Activated naive CD8-positive, alpha-beta T cell treated with anti-CD3 and anti-CD28 coated beads, Interleukin-2, amount 50 U/mL, for 24 hours (primary cell): ENCODE data around the gene OTUD1.
A peak's percentile ranks its signal among the peaks of the same experiment; 100 is the strongest.

ENCODE experiments used
- ATAC-seq: fragments of 150-1000 bp; cut with Tn5 transposase; one replicate; pipeline ENCODE4 v1.10.0; 2021
- DNase-seq: peaks from one replicate; pipeline ENCODE4 v3.0.0; 2021
- H3K27ac Mint-ChIP-seq: one replicate; pipeline ENCODE4 v1.8.0; 2021; ENCODE audit warnings: mild to moderate bottlenecking, mixed read lengths
- H3K27me3 Mint-ChIP-seq: one replicate; pipeline ENCODE4 v1.8.0; 2021; ENCODE audit warnings: mixed read lengths
- H3K36me3 Mint-ChIP-seq: one replicate; pipeline ENCODE4 v1.8.0; 2021; ENCODE audit warnings: low read depth, mixed read lengths
- H3K4me1 Mint-ChIP-seq: one replicate; pipeline ENCODE4 v1.8.0; 2021; ENCODE audit warnings: mixed read lengths
- H3K4me3 Mint-ChIP-seq: one replicate; pipeline ENCODE4 v1.8.0; 2021; ENCODE audit warnings: mild to moderate bottlenecking, moderate library complexity, mixed read lengths
- H3K9me3 Mint-ChIP-seq: one replicate; pipeline ENCODE4 v1.8.0; 2021; ENCODE audit warnings: mixed read lengths

The OTUD1 gene

GRCh38 chr10:23413629-23414089 lies 25.2 kb upstream of the OTUD1 start:
- H3K36me3 Mint-ChIP-seq: peaks cover 2% of the 10 kb centered on the region
- DNase-seq: no peak
- peaks cover 2% of the 10 kb centered on the region for H3K27me3 Mint-ChIP-seq
- peak overlapping the region; percentile 34 for H3K4me3 Mint-ChIP-seq
- H3K9me3 Mint-ChIP-seq: no peaks in the 10 kb centered on the region
- peak; percentile 22 for ATAC-seq
- peaks cover 34% of the 10 kb centered on the region for H3K4me1 Mint-ChIP-seq
- H3K27ac Mint-ChIP-seq: peak overlapping the region; percentile 78

- ATAC-seq (no peak), DNase-seq (no peak)
- Mint-ChIP-seq H3K4me1 (peaks cover 34% of the 10 kb centered on the region), H3K27me3 (peaks cover 2% of the 10 kb centered on the region), H3K27ac (peak overlapping the region; percentile 27), H3K36me3 (peaks cover 2% of the 10 kb centered on the region), H3K4me3 (no peak overlapping the region), H3K9me3 (no peaks in the 10 kb centered on the region)
Observed at GRCh38 chr10:23414658-23415057, 24.2 kb upstream of the OTUD1 start.

- H3K27ac Mint-ChIP-seq: no peak overlapping the region
- ATAC-seq (no peak), DNase-seq (no peak)
- H3K9me3 Mint-ChIP-seq: no peaks in the 10 kb centered on the region
- no peak overlapping the region for H3K4me3 Mint-ChIP-seq
- no peaks in the 10 kb centered on the region for H3K27me3 Mint-ChIP-seq
- peaks cover 2% of the 10 kb centered on the region for H3K36me3 Mint-ChIP-seq
- H3K4me1 Mint-ChIP-seq: peaks cover 29% of the 10 kb centered on the region
Observed at GRCh38 chr10:23417254-23417653, 21.6 kb upstream of the OTUD1 start.

- H3K9me3 Mint-ChIP-seq: no peaks in the 10 kb centered on the region
- no peaks in the 10 kb centered on the region for H3K36me3 Mint-ChIP-seq
- H3K27ac Mint-ChIP-seq: no peak overlapping the region
- peaks cover 20% of the 10 kb centered on the region for H3K4me1 Mint-ChIP-seq
- no peak overlapping the region for H3K4me3 Mint-ChIP-seq
- no peak for ATAC-seq
- H3K27me3 Mint-ChIP-seq: peaks cover 2% of the 10 kb centered on the region
- no peak for DNase-seq
Observed at GRCh38 chr10:23418051-23418681, 20.7 kb upstream of the OTUD1 start.

- no peak overlapping the region for H3K4me3 Mint-ChIP-seq
- ATAC-seq (no peak), DNase-seq (no peak)
- no peaks in the 10 kb centered on the region for H3K9me3 Mint-ChIP-seq
- peaks cover 2% of the 10 kb centered on the region for H3K27me3 Mint-ChIP-seq
- no peaks in the 10 kb centered on the region for H3K36me3 Mint-ChIP-seq
- peaks cover 9% of the 10 kb centered on the region for H3K4me1 Mint-ChIP-seq
- H3K27ac Mint-ChIP-seq: no peak overlapping the region
Observed at GRCh38 chr10:23419201-23419600, 19.7 kb upstream of the OTUD1 start.

- H3K27ac Mint-ChIP-seq: no peak overlapping the region
- no peaks in the 10 kb centered on the region for H3K9me3 Mint-ChIP-seq
- no peaks in the 10 kb centered on the region for H3K36me3 Mint-ChIP-seq
- DNase-seq: no peak
- H3K27me3 Mint-ChIP-seq: peaks cover 2% of the 10 kb centered on the region
- no peak overlapping the region for H3K4me3 Mint-ChIP-seq
- peaks cover 3% of the 10 kb centered on the region for H3K4me1 Mint-ChIP-seq
- no peak for ATAC-seq
Observed at GRCh38 chr10:23419655-23420329, 19.1 kb upstream of the OTUD1 start.

- Mint-ChIP-seq H3K27me3 (peaks cover 2% of the 10 kb centered on the region), H3K36me3 (no peaks in the 10 kb centered on the region), H3K9me3 (no peaks in the 10 kb centered on the region), H3K27ac (no peak overlapping the region), H3K4me3 (no peak overlapping the region), H3K4me1 (no peaks in the 10 kb centered on the region)
- no peak for DNase-seq
- ATAC-seq: no peak
Observed at GRCh38 chr10:23421397-23421796, 17.5 kb upstream of the OTUD1 start.

- no peak overlapping the region for H3K27ac Mint-ChIP-seq
- no peak overlapping the region for H3K4me3 Mint-ChIP-seq
- DNase-seq (no peak), ATAC-seq (no peak)
- H3K9me3 Mint-ChIP-seq: no peaks in the 10 kb centered on the region
- no peaks in the 10 kb centered on the region for H3K36me3 Mint-ChIP-seq
- H3K4me1 Mint-ChIP-seq: no peaks in the 10 kb centered on the region
- H3K27me3 Mint-ChIP-seq: peaks cover 2% of the 10 kb centered on the region
Observed at GRCh38 chr10:23422003-23422411, 16.9 kb upstream of the OTUD1 start.

GRCh38 chr10:23432166-23432565 lies 6.7 kb upstream of the OTUD1 start:
- Mint-ChIP-seq H3K4me3 (no peak overlapping the region), H3K9me3 (no peaks in the 10 kb centered on the region), H3K4me1 (no peaks in the 10 kb centered on the region), H3K27ac (no peak overlapping the region), H3K27me3 (peaks cover 3% of the 10 kb centered on the region), H3K36me3 (no peaks in the 10 kb centered on the region)
- ATAC-seq (no peak), DNase-seq (no peak)

GRCh38 chr10:23432639-23433038 lies 6.2 kb upstream of the OTUD1 start:
- Mint-ChIP-seq H3K36me3 (no peaks in the 10 kb centered on the region), H3K27ac (no peak overlapping the region), H3K27me3 (peaks cover 3% of the 10 kb centered on the region), H3K4me3 (no peak overlapping the region), H3K9me3 (no peaks in the 10 kb centered on the region), H3K4me1 (no peaks in the 10 kb centered on the region)
- DNase-seq (no peak), ATAC-seq (no peak)

- Mint-ChIP-seq H3K9me3 (no peaks in the 10 kb centered on the region), H3K4me3 (no peak overlapping the region), H3K27ac (no peak overlapping the region), H3K27me3 (no peaks in the 10 kb centered on the region), H3K4me1 (peaks cover 7% of the 10 kb centered on the region), H3K36me3 (no peaks in the 10 kb centered on the region)
- ATAC-seq: no peak
- DNase-seq: no peak
Observed at GRCh38 chr10:23433701-23434100, 5.2 kb upstream of the OTUD1 start.

- H3K36me3 Mint-ChIP-seq: peaks cover 2% of the 10 kb centered on the region
- no peak for DNase-seq
- no peaks in the 10 kb centered on the region for H3K27me3 Mint-ChIP-seq
- H3K9me3 Mint-ChIP-seq: no peaks in the 10 kb centered on the region
- peaks cover 8% of the 10 kb centered on the region for H3K4me1 Mint-ChIP-seq
- no peak overlapping the region for H3K4me3 Mint-ChIP-seq
- no peak for ATAC-seq
- no peak overlapping the region for H3K27ac Mint-ChIP-seq
Observed at GRCh38 chr10:23435378-23435777, 3.5 kb upstream of the OTUD1 start.

- no peaks in the 10 kb centered on the region for H3K27me3 Mint-ChIP-seq
- no peaks in the 10 kb centered on the region for H3K9me3 Mint-ChIP-seq
- no peak for ATAC-seq
- H3K4me3 Mint-ChIP-seq: no peak overlapping the region
- no peak overlapping the region for H3K27ac Mint-ChIP-seq
- peaks cover 16% of the 10 kb centered on the region for H3K36me3 Mint-ChIP-seq
- peaks cover 24% of the 10 kb centered on the region for H3K4me1 Mint-ChIP-seq
- DNase-seq: no peak
Observed at GRCh38 chr10:23436983-23437382, 1.9 kb upstream of the OTUD1 start.

GRCh38 chr10:23437963-23438546 lies 820 bp upstream of the OTUD1 start:
- peaks cover 35% of the 10 kb centered on the region for H3K4me1 Mint-ChIP-seq
- no peaks in the 10 kb centered on the region for H3K27me3 Mint-ChIP-seq
- ATAC-seq (no peak), DNase-seq (no peak)
- peak overlapping the region; percentile 75 for H3K4me3 Mint-ChIP-seq
- peak overlapping the region; percentile 72 for H3K27ac Mint-ChIP-seq
- H3K9me3 Mint-ChIP-seq: no peaks in the 10 kb centered on the region
- peaks cover 23% of the 10 kb centered on the region for H3K36me3 Mint-ChIP-seq

- no peak overlapping the region for H3K27ac Mint-ChIP-seq
- no peaks in the 10 kb centered on the region for H3K9me3 Mint-ChIP-seq
- H3K27me3 Mint-ChIP-seq: no peaks in the 10 kb centered on the region
- peaks cover 44% of the 10 kb centered on the region for H3K4me1 Mint-ChIP-seq
- ATAC-seq: peak; percentile 7
- H3K36me3 Mint-ChIP-seq: peaks cover 27% of the 10 kb centered on the region
- peak overlapping the region; percentile 92 for H3K4me3 Mint-ChIP-seq
- DNase-seq: no peak
Observed at GRCh38 chr10:23439452-23439960, 631 bp downstream of the OTUD1 start.
